HT-29 (cell line): Measurements from ENCODE around the gene MRPL21. TPM values are rescaled to one million over a fixed set of nuclear protein-coding genes. Genes with fewer than 3 reads are reported as not detected.

ENCODE experiments used
- DNase-seq: peaks from one replicate; pipeline ENCODE4 v3.0.0-alpha.2; 2015; ENCODE audit warnings: low spot score
- total RNA-seq: library from RNA; depleted of rRNA; stranded (reverse); fragments of >200 nt; shearing (Covaris generic); gene quantifications from 2 replicates; pipeline ENCODE4 v1.2.3, GENCODE V29; 2014

The MRPL21 gene
- total RNA-seq, 1 experiment from 2014 or later, result 128 TPM

GRCh38 chr11:68935066-68935465 is 31.4 kb upstream of the MRPL21 start:
- DNase-seq, result no peak

GRCh38 chr11:68934666-68935065 is 31.0 kb upstream of the MRPL21 start:
- no peak for DNase-seq

DNA sequence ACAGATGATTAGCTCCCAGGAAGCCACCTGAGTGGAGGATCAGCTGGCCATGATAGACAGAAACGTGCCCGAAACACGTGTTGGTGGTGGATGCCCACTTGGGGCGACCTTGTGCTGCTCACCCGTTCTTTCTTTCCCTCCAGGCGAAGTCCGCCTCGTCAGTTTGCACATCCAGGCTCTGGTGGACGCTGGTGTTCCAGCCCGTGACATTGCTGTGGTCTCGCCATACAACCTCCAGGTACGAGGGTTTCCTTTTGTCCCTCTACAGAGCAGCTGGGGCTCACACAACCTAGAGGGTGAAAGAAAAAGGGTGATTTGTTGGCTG is 30.7 kb upstream of the MRPL21 start:
- DNase-seq, result no peak

DNA sequence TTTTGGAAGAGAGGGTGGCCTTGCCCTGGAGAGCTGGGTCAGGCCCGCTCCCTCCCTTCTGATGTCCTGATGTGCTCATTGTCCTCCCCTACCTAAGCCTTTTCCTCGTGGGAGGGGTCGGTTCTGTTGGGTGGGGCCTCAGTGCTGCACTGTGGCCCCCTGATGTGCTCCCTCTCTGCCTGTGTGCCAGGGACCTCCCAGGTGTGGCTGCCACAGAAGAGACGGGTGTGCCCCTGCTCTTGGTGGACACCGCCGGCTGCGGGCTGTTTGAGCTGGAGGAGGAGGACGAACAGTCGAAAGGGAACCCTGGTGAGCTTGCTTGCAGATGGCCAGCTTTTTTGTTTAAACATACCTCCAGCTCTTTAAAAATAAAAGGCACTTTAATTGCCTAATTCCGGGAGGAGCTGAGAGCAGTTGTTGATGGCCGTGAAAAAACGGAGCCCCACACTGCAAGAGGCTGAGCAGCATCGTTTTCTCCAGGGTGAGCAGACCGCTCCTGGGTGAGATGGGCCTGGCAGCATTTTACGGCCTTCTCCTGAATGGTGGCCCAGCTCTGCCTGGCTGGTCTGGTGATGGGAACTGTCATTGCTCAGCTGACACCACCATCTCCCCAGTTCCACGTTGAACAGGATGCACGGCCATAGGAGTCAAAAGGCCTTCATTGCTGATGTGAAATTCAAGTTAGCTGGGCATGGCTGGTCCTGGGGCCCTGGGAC is 30.1 kb upstream of the MRPL21 start:
- DNase-seq, result no peak

DNA sequence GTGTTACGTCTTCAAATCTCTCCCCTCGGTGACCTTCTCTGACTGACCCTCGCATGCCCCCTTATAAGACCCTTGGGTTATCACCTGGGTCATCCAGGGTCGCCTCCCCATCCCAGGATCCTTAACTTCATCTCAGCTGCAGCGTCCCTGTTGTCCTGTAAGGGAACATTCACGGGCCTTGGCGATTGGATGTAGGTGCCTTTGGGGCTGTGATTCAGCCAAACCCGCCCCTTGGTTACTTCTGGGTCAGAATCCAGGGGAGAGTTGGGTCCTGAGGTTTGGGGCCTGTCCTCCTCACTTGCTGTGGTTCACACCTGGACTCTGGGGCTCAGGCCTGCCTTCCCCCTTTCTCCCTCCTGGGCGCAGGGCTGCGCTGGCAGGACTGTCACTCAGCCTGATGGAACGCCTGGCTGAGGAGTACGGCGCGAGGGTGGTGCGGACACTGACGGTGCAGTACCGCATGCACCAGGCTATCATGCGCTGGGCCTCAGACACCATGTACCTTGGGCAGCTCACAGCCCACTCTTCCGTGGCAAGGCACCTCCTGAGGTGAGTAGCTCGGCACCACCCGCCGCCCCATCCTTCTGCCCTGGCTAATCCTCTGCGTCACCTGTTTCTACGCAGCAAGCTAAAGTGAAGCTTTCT is 29.4 kb upstream of the MRPL21 start:
- DNase-seq, result no peak

- DNase-seq, result no peak
Measured at GRCh38 chr11:68932358-68932757, 28.7 kb upstream of the MRPL21 start.

GRCh38 chr11:68931911-68932310 is 28.3 kb upstream of the MRPL21 start:
- DNase-seq, result no peak

- DNase-seq, result no peak
Measured at GRCh38 chr11:68930991-68931855, 27.6 kb upstream of the MRPL21 start.

DNA sequence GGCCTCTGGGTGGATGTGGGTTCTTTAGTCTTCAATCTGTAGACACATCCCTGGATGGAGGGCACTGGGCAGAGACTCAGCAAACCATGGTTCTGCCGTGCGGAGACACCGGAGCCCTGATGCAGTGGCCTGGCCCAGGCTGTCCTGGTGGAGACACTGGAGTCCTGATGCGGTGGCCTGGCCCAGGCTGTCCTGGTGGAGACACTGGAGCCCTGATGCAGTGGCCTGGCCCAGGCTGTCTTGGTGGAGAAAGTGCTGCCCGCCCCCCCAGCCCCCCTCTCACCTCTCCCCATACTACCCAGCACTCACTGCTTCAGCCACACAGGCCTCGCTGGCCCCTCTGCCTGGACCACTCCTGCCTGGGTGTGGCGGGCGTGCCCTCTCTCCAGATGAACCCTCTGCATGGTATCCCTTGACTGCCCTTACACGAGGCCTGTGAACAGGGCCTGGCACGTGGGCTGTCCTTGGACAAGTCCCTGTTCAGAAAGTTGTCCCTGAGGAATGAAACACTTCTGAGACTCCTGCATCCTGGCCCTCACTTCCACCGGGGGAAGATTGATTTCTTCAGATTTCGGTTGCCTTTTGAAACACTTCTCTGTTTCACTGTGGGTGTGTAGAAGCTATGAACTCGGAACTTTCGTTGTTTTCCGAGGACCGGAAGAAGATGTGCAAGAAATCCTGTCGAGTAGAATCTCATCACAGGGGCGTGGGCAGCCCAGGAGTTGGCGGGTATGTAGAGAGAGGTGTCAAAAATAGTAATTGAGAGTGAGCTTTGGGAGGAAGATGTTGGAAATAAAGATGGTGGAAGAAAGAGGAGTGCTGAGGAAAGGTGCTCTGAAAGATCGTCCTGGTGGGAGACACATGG is 26.3 kb upstream of the MRPL21 start:
- no peak for DNase-seq

DNA sequence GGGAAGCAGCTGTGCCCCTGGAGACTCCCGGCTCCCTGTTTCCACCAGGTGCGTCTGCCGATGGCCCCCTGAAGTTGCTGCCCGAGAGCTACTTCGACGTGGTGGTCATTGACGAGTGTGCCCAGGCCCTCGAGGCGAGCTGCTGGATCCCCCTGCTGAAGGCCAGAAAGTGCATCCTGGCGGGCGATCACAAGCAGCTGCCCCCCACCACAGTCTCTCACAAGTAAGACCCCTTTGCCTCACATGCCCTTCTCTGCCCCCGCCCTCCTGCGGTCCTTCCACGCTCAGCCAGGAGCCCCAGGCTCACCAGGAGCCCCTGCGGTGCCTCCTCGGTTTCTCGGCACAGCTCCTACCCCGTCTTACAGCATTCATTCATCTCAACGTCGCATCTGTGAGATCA is 25.5 kb upstream of the MRPL21 start:
- DNase-seq, result no peak

DNA sequence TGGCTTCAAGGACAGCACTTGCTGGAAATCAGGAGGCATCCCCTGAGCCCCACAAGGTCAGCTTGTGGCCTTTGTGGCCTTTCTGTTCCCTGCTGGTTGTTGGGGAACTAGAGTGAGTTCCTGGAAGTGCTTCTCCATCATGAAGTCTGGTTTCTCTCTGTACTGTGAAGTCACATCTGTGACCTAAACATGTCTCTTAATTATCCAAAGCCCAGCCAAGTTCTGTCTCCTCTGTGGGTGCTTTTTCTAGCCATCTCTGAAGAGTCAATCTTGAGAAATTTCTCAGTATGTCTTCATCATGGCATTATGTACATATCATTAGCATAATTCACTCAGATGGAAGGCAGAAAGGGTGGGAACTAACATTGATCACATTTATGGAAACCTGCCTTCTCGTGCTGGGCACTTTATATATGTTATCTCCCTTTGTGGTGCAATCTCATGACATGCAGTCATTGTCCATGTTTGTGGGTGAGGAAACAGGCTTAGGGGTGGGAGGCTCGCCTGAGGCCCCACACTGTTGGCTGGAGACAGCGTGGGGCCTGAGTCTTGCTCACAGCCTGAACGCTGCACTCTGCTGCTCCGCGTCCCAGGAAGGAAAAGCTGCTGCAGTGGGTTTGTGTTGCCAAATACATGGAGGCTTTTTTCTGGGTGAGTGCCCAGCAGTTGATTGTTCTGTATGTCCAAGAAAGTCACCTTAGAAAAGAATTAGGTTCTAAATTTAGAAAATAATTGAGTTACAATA is 24.7 kb upstream of the MRPL21 start:
- DNase-seq, result no peak

GRCh38 chr11:68927280-68928135 is 23.9 kb upstream of the MRPL21 start:
- no peak for DNase-seq

DNA sequence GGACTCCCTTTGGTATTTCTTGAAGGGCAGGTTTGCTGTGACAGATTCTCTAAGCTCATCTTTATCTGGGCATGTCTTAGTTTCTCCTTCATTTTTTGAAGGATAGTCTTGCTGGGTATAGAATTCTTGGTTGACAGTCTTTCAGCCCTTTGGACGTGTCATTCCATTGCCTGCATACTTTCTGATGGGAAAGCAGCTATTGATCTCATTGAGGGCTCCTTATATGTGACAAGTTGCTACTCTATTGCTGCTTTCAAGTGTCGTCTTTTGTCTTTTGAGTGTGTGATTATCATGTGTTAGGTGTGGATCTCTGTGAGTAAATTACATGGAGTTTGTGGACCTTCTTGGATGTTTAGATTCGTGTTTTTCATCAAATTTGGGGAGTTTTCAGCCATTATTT is 22.0 kb upstream of the MRPL21 start:
- no peak for DNase-seq

- no peak for DNase-seq
Measured at GRCh38 chr11:68924073-68924925, 20.7 kb upstream of the MRPL21 start.

DNA sequence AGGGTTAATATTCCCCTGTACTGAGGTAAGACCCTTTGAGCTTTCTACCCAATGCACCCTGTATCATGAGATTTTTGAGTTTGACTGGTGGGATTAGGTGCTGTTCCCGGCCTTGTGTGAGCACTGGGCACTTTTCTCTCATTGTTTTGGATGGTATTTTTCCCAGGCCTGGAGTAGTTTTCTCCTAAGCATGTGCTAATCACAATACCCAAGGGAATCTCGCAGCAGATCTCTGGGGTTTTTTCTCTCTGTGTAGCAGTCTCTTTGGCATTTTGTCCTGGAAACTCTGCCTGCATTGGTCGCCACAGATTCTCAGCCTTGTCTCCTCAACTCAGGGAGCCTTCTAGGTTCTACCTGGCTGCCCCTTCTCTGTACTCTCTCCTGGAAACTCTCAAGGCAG is 20.0 kb upstream of the MRPL21 start:
- no peak for DNase-seq

GRCh38 chr11:68916439-68916838 is 12.8 kb upstream of the MRPL21 start:
- no peak for DNase-seq

DNA sequence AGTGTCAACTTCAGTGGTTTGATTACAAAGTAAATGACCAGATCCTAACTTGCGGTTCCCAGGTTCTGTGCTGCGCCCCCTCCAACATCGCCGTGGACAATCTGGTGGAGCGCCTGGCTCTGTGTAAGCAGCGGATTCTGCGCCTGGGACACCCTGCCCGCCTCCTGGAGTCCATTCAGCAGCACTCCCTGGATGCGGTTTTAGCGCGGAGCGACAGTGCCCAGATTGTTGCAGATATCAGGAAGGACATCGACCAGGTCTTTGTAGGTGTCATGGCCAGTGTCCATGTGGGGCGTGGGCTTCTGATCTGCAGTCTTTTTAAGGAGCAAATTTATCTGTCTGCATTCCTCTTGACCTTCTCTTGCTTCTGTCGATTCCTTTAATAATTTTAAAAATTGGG is 11.1 kb upstream of the MRPL21 start:
- no peak for DNase-seq

DNA sequence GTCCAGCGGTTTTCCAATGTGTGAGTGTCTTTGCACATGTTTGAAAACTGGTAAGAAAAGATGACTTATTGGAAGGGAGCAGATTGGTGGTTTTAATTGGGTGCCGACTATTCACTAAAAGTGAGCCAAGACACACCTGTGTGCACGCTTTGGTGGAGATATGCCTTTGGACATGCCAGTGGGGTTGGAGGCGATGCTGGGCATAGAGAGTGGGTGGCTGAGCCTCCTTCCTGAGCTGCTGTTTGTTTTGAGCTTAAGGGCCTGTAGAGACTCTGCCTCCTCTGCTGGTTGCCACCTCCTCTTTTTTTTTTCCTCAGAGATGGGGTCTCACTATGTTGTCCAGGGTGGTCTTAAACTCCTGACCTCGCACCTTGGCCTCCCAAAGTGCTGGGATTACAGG is 9.6 kb upstream of the MRPL21 start:
- DNase-seq, result no peak

- no peak for DNase-seq
Measured at GRCh38 chr11:68912254-68912653, 8.6 kb upstream of the MRPL21 start.
